Spleen (tissue), 13 donors: ENCODE results near the gene CRYAB. TPM values are rescaled to one million over a fixed set of nuclear protein-coding genes. Genes with fewer than 3 reads are reported as not detected.

Experiments used
- DNase-seq: peaks from one replicate; pipeline ENCODE4 v3.0.0-alpha.2; 2020
- H3K27ac ChIP-seq, 8 donors: fragments of 200-600 bp; sonication (generic) in 7 of 8; 1 replicate in 4 of 8; 2 replicates in 4 of 8; pipeline versions ENCODE4 v1.5.0 to v1.8.0; 2016 to 2021; ENCODE audit warnings: inconsistent platforms in 4 of 8, mild to moderate bottlenecking in 4 of 8, moderate library complexity in 1 of 8
- H3K27me3 ChIP-seq, 7 donors: fragments of 200-600 bp; sonication (generic) in 6 of 7; replicated peaks in 1 of 7; 1 replicate in 4 of 7; 2 replicates in 3 of 7; pipeline versions ENCODE4 v1.5.0 to v1.8.0; 2016 to 2021; ENCODE audit warnings: inconsistent platforms in 3 of 7, mild to moderate bottlenecking in 1 of 7
- H3K36me3 ChIP-seq, 6 donors: fragments of 200-600 bp; sonication (generic) in 5 of 6; 1 replicate in 4 of 6; 2 replicates in 2 of 6; pipeline versions ENCODE4 v1.5.0 to v1.8.0; 2016 to 2021; ENCODE audit warnings: inconsistent platforms in 2 of 6
- H3K4me1 ChIP-seq, 6 donors: fragments of 200-600 bp; sonication (generic) in 5 of 6; 1 replicate in 3 of 6; 2 replicates in 3 of 6; pipeline versions ENCODE4 v1.5.0 to v1.8.0; 2016 to 2021; ENCODE audit warnings: inconsistent platforms in 3 of 6
- H3K4me3 ChIP-seq, 8 donors: fragments of 200-600 bp; sonication (generic) in 7 of 8; 1 replicate in 4 of 8; 2 replicates in 4 of 8; pipeline versions ENCODE4 v1.5.0 to v1.8.0; 2016 to 2021; ENCODE audit warnings: inconsistent platforms in 4 of 8, mild to moderate bottlenecking in 4 of 8, moderate library complexity in 2 of 8
- H3K9me3 ChIP-seq, 8 donors: fragments of 200-600 bp; sonication (generic) in 7 of 8; 1 replicate in 4 of 8; 2 replicates in 4 of 8; pipeline versions ENCODE4 v1.5.0 to v1.8.0; 2016 to 2021; ENCODE audit warnings: inconsistent platforms in 4 of 8
- CTCF ChIP-seq, 11 experiments: fragments of 200-600 bp in 7 of 11; fragments of 450-650 bp in 4 of 11; sonication (generic) in 4 of 11; IDR thresholded peaks in 8 of 11; conservative IDR thresholded peaks in 3 of 11; 1 replicate in 7 of 11; 2 replicates in 4 of 11; pipeline versions ENCODE4 v1.4.0 to v1.8.0; 2016 to 2021; ENCODE audit warnings: antibody characterized with exemption in 11 of 11, inconsistent platforms in 4 of 11, mild to moderate bottlenecking in 1 of 11
- POLR2A ChIP-seq, 3 donors: fragments of 450-650 bp; IDR thresholded peaks; one replicate each; pipeline ENCODE4 v1.5.1; 2017; ENCODE audit warnings: antibody characterized with exemption in 3 of 3, mild to moderate bottlenecking in 1 of 3
- POLR2AphosphoS5 ChIP-seq, 3 donors: sonication (generic); formaldehyde crosslinking; IDR thresholded peaks; one replicate each; pipeline ENCODE4 v1.5.1; 2017; ENCODE audit warnings: antibody characterized with exemption in 3 of 3
- WGBS, 5 donors: extraction: QIAGEN DNeasy Blood & Tissue Kit in 3 of 5; methylation state at CpG; one replicate each; pipeline versions ENCODE4 v1.1.5 to v1.1.7; 2013 to 2018; 5-methylcytosine and 5-hydroxymethylcytosine counted together
- intact Hi-C: fragments of 100-400 bp; cut with DNase I; formaldehyde crosslinking; loops from one replicate; pipeline ENCODE4 v1.15.0; 2023; ENCODE audit warnings: low total_unique reads
- long read RNA-seq, 2 donors: transcript quantifications; one replicate each; lab custom pipeline, GENCODE V29; 2026
- polyA plus RNA-seq, 3 donors: library from polyadenylated mRNA; stranded (reverse); fragments of 200-250 nt; gene quantifications; one replicate each; pipeline ENCODE4 v1.2.1, GENCODE V29; 2013
- total RNA-seq, 7 donors: library from RNA; depleted of rRNA in 3 of 7; stranded (reverse); fragments of >200 nt in 3 of 7; fragmentation: NEBNext Ultra II Directional in 4 of 7; extraction: Animal tissue kit (Norgen Biotek cat#: 25700) in 4 of 7; gene quantifications; one replicate each; pipeline versions ENCODE4 v1.1.0 to v1.2.1, GENCODE V29; 2016 to 2021
- donor health status: healthy with polysubstance abuse.
- donor health status: DM: no; HTN: no; CAD: no; lungs with moderate emphysema.
- donor health status: DM: no; HTN: no; CAD: no.
- donor health status: Bipolar disorder and iron deficiency.
- donor health status: healthy.
- donor health status: DM: no; HTN: no; CAD: no.
- donor health status: DM: yes; HTN: yes; CAD: no.

Gene CRYAB
- total RNA-seq: 10 to 100 TPM; 11.2 to 78.7 (median 51.2) TPM
- 10 to 100 TPM; 26.1 to 63.3 (median 58.5) TPM for polyA plus RNA-seq
- long read RNA-seq, donor 1, transcript CRYAB-205 (3 exons, 1,017 nt): major isoform, 10 of 14 reads
- long read RNA-seq, donor 1, partial matches to known transcripts: 0 of 14 reads
- long read RNA-seq, donor 1, other reads (novel, unspliced or antisense): 0 of 14 reads
- long read RNA-seq, donor 2, transcript CRYAB-205 (3 exons, 1,017 nt): minor isoform, 7 of 16 reads
- long read RNA-seq, donor 2, transcript CRYAB-216 (4 exons, 977 nt): major isoform, 8 of 16 reads
- long read RNA-seq, donor 2, partial matches to known transcripts: 0 of 16 reads
- long read RNA-seq, donor 2, other reads (novel, unspliced or antisense): 0 of 16 reads

GRCh38 chr11:111911563-111912401 is at the start of gene CRYAB:
TSS of gene CRYAB (minus strand) at chr11:111911770. CDS start at chr11:111911724, 46 bp downstream.
- 50 to 71% (median 64%) methylated on average over 16 to 17 of the region's 17 CpGs for WGBS, 5 donors
- TF ChIP-seq POLR2AphosphoS5 (IDR thresholded peaks at IDR 0.05): peak; percentile 16 to 77 (median 59)
- no peak for TF ChIP-seq CTCF (IDR thresholded peaks at IDR 0.05 in 8 of 11, conservative IDR thresholded peaks at IDR 0.05 in 3 of 11)
- DNase-seq: no peak
- Histone ChIP-seq H3K9me3 (no peaks in the 10 kb centered on the region), H3K4me1 (no peaks in the 10 kb centered on the region), H3K4me3 (peak within 1 kb of the TSS in 6 of 8 donors; percentile 4 to 62 (median 32)), H3K27me3 (peaks cover 0 to 55% (median 25%) of the 10 kb centered on the region in 7 donors), H3K36me3 (no peaks in the 10 kb centered on the region), H3K27ac (peak within 1 kb of the TSS in 7 of 8 donors; percentile 58 to 85 (median 80))
- intact Hi-C loops: no loop called here

- Histone ChIP-seq H3K4me3 (no peak overlapping the region), H3K9me3 (no peaks in the 10 kb centered on the region), H3K4me1 (no peaks in the 10 kb centered on the region), H3K27me3 (no peaks in the 10 kb centered on the region), H3K27ac (no peak overlapping the region), H3K36me3 (no peaks in the 10 kb centered on the region)
- TF ChIP-seq CTCF (IDR thresholded peaks at IDR 0.05 in 8 of 11, conservative IDR thresholded peaks at IDR 0.05 in 3 of 11) (no peak), POLR2A (IDR thresholded peaks at IDR 0.05) (no peak), POLR2AphosphoS5 (IDR thresholded peaks at IDR 0.05) (no peak)
- no peak for DNase-seq
- WGBS, 5 donors: 81 to 87% (median 85%) methylated on average over 5 of the region's 5 CpGs
- intact Hi-C loops: no loop called here
Measured at GRCh38 chr11:111960916-111961315, 49.3 kb upstream of the CRYAB start.

- H3K27ac ChIP-seq: no peak overlapping the region
- H3K36me3 ChIP-seq: no peaks in the 10 kb centered on the region
- intact Hi-C loops: no loop called here
- DNase-seq: no peak
- no peaks in the 10 kb centered on the region for H3K9me3 ChIP-seq
- 88 to 95% (median 93%) methylated on average over 4 to 12 of the region's 12 CpGs for WGBS, 5 donors
- H3K4me3 ChIP-seq: no peak overlapping the region
- no peaks in the 10 kb centered on the region for H3K4me1 ChIP-seq
- no peaks in the 10 kb centered on the region for H3K27me3 ChIP-seq
- no peak for TF ChIP-seq CTCF (IDR thresholded peaks at IDR 0.05 in 8 of 11, conservative IDR thresholded peaks at IDR 0.05 in 3 of 11)
- no peak for TF ChIP-seq POLR2AphosphoS5 (IDR thresholded peaks at IDR 0.05)
- TF ChIP-seq POLR2A (IDR thresholded peaks at IDR 0.05): no peak
Measured at GRCh38 chr11:111957663-111958444, 46.3 kb upstream of the CRYAB start.
